Fibroblast of mammary gland (primary cell): ENCODE results near the gene FANCF.
A peak's percentile ranks its signal among the peaks of the same experiment; 100 is the strongest.

Source experiments
- DNase-seq: peaks from one replicate; pipeline ENCODE4 v3.0.0-alpha.2; 2010; ENCODE audit warnings: low read depth
- H3K4me3 ChIP-seq: 2 replicates; pipeline ENCODE4 v1.5.1; 2011; ENCODE audit warnings: low read depth, mild to moderate bottlenecking, low read length, moderate library complexity; ENCODE audit not compliant: control insufficient read depth
- CTCF ChIP-seq: conservative IDR thresholded peaks from 2 replicates; pipeline ENCODE4 v1.5.1; 2011; ENCODE audit warnings: low read depth, low read length, inconsistent platforms; ENCODE audit not compliant: control insufficient read depth, insufficient read depth

Gene FANCF

GRCh38 chr11:22625448-22626287 lies at the start of gene FANCF:
Gene FANCF, minus strand, starts transcription at chr11:22625823. Its CDS starts 13 bp downstream, at chr11:22625810.
- TF ChIP-seq CTCF: no peak
- peak within 1 kb of the TSS; percentile 89 for H3K4me3 ChIP-seq
- peak; percentile 99 for DNase-seq

GRCh38 chr11:22674470-22675439 lies 49.1 kb upstream of the FANCF start:
- no peak for TF ChIP-seq CTCF
- DNase-seq: no peak
- H3K4me3 ChIP-seq: no peak overlapping the region

GRCh38 chr11:22671751-22672150 lies 46.1 kb upstream of the FANCF start:
- TF ChIP-seq CTCF: no peak
- DNase-seq: peak; percentile 25
- H3K4me3 ChIP-seq: no peak overlapping the region

GRCh38 chr11:22670830-22671229 lies 45.2 kb upstream of the FANCF start:
- no peak for DNase-seq
- no peak overlapping the region for H3K4me3 ChIP-seq
- TF ChIP-seq CTCF: no peak

- TF ChIP-seq CTCF: no peak
- no peak overlapping the region for H3K4me3 ChIP-seq
- DNase-seq: no peak
These were observed 43.7 kb upstream of the FANCF start for GRCh38 chr11:22669368-22669767.

- no peak for TF ChIP-seq CTCF
- DNase-seq: no peak
- H3K4me3 ChIP-seq: no peak overlapping the region
These were observed 42.6 kb upstream of the FANCF start for GRCh38 chr11:22668005-22668796.
